ENCODE results near the gene PDE11A.

Gene PDE11A

DNA sequence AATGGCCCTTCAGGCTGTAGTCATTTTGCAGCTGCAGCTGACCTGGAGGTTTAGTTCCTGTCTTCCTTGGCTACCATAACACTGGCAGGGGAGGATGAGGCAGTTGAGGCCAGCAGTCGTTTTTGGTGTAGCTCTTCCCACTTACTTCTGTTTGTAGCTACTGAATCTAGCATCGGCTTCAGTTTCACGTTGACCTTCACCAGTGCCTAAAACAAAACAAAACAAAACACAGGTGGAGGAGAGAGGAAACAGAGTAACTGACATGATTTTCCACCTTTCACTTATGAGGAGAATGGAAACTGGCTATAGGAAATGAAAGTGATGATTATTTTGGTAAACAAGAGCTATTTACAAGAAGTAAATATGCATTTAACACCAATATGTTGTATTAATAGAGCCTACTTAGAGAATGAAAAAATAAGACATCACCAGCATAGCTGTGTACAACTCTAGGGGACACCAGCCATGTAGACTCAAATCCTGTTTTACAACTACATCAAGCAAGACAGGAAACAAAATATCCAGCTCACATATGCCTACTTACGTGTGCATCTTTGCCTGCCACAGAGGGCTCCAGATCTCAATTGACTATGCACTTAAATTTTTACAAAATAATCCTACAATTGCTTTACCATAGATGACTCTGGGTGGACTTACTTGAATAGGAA is 443.1 kb downstream of the PDE11A start:
- no peaks in the 10 kb centered on the region for H3K9me3 ChIP-seq (ENCODE audit: control insufficient read depth, low read length)
- no peaks in the 10 kb centered on the region for H3K36me3 ChIP-seq (ENCODE audit: control insufficient read depth, insufficient read depth, low read length)
- H3K4me1 ChIP-seq (ENCODE audit: control insufficient read depth, insufficient read depth, low read length, poor library complexity, severe bottlenecking), result no peaks in the 10 kb centered on the region
- 83% methylated on average over 2 of the region's 4 CpGs; no CpG with 5 or more reads in 1 of the 2 experiments for WGBS, 2 experiments (ENCODE audit: insufficient coverage in 2 of 2)
- H3K4me3 ChIP-seq (ENCODE audit: extremely low read depth, insufficient read depth, low read length, poor library complexity, severe bottlenecking), result no peak overlapping the region
- H3K27ac ChIP-seq (ENCODE audit: low read depth, low read length, severe bottlenecking), result no peak overlapping the region

DNA sequence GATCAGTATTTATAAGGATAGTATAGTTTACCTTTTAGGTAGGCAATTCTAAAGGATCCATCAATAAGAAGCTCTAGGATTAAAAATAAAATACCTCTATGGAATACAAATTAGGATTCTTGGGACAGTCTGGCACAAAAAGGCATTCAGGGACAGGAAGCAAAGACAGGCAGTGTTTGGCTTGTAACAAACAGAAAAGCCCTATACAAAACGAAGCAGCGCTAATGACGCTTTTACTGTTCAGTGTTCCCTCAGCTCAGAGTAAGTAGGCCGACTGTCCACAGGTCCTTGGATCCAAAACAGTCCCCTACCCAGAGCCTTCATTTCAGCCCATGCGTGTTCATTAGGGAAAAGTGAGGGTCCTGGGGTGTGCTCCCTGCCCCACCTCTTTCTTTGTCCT is 443.7 kb downstream of the PDE11A start:
- WGBS, 2 experiments (ENCODE audit: insufficient coverage in 2 of 2), result 87 to 89% methylated on average over 5 of the region's 5 CpGs
- Histone ChIP-seq H3K4me3 (ENCODE audit: extremely low read depth, insufficient read depth, low read length, poor library complexity, severe bottlenecking) (no peak overlapping the region), H3K27ac (ENCODE audit: low read depth, low read length, severe bottlenecking) (no peak overlapping the region), H3K9me3 (ENCODE audit: control insufficient read depth, low read length) (no peaks in the 10 kb centered on the region), H3K36me3 (ENCODE audit: control insufficient read depth, insufficient read depth, low read length) (no peaks in the 10 kb centered on the region), H3K4me1 (ENCODE audit: control insufficient read depth, insufficient read depth, low read length, poor library complexity, severe bottlenecking) (no peaks in the 10 kb centered on the region)

DNA sequence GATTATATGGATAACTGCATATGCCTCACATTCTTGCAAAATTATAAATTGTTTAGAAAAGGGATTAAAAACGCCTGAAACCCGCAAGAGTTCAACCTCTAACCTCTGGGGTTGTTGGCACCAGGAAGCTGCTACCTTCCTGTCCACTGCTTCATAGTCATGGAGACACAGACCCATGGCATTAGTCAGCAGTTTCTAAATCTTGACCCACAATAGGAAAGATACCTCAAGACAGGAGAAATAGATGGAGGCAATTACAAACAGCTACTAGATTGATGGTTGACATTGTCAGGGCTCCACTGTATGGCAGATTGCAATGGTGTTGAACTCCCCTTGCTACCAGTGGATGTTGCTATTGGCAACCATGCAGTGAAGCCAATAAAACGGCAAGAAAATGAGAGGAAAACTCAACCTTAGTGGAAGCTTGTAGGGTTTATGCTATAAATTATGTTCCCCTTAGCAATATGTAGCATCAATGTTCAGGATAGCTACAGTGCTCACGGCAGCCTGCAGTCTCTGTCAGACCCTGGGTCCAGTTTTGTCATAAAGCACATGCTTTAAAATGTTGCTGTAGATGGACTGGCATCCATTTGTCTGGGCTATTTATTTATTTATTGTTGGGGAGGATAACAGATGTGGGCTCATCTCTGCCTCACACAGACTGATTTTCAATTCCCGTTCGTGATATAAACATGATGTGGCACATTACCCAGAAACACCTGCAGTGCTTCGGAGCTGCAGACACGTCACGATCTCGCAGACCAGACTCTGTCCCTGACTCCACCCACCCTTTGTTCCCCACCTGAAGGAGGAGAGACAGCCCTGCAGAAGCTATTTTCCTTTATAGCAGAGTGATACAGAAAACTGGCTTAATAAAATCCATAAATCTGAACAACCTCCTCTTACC is 446.6 kb downstream of the PDE11A start:
- 82 to 94% methylated on average over 4 to 8 of the region's 10 CpGs for WGBS, 2 experiments (ENCODE audit: insufficient coverage in 2 of 2)
- Histone ChIP-seq H3K36me3 (ENCODE audit: control insufficient read depth, insufficient read depth, low read length) (no peaks in the 10 kb centered on the region), H3K27ac (ENCODE audit: low read depth, low read length, severe bottlenecking) (no peak overlapping the region), H3K4me1 (ENCODE audit: control insufficient read depth, insufficient read depth, low read length, poor library complexity, severe bottlenecking) (no peaks in the 10 kb centered on the region), H3K9me3 (ENCODE audit: control insufficient read depth, low read length) (no peaks in the 10 kb centered on the region), H3K4me3 (ENCODE audit: extremely low read depth, insufficient read depth, low read length, poor library complexity, severe bottlenecking) (no peak overlapping the region)

DNA sequence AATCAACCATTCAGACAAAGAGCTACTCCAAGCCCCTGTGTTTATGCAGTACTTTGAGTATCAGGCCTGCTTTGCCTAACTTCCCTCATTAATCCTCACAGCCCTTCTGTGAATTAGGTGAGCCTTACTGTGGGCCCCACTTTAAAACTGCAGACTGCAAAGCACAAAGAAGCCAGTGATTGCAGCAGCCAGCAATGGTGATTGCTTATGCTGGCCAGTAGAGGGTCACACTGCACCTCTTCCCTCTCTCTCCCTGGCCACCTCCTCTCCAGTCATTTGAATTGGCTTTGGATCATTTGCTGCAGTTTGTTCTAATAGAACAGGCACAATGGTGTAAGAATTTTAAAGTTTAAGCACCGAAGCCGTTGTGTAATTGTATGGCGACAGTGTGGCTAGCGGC is 450.1 kb downstream of the PDE11A start:
- WGBS, 2 experiments (ENCODE audit: insufficient coverage in 2 of 2), result 55 to 72% methylated on average over 4 of the region's 4 CpGs
- no peak overlapping the region for H3K4me3 ChIP-seq (ENCODE audit: extremely low read depth, insufficient read depth, low read length, poor library complexity, severe bottlenecking)
- no peaks in the 10 kb centered on the region for H3K4me1 ChIP-seq (ENCODE audit: control insufficient read depth, insufficient read depth, low read length, poor library complexity, severe bottlenecking)
- no peaks in the 10 kb centered on the region for H3K9me3 ChIP-seq (ENCODE audit: control insufficient read depth, low read length)
- no peaks in the 10 kb centered on the region for H3K36me3 ChIP-seq (ENCODE audit: control insufficient read depth, insufficient read depth, low read length)
- H3K27ac ChIP-seq (ENCODE audit: low read depth, low read length, severe bottlenecking), result no peak overlapping the region

DNA sequence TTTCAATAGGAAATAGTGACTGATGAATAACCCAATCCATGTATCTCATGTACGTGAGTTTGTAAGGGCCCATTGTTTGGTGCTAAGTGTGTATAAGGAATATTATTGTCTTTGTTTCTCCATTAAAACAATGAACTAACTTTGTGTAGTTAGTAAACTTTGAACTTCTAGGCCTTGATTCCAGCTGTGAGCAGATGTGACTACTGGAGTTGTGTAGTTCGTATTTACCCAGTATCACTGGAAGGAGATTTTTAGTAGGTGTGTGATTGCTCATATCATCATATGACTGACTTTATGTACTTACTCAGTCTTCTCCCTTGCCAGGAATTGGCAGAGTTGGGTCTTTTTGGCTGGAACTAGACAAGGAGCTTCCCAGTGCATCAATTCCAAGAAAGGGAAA is 452.6 kb downstream of the PDE11A start:
- Histone ChIP-seq H3K4me1 (ENCODE audit: control insufficient read depth, insufficient read depth, low read length, poor library complexity, severe bottlenecking) (no peaks in the 10 kb centered on the region), H3K9me3 (ENCODE audit: control insufficient read depth, low read length) (no peaks in the 10 kb centered on the region), H3K4me3 (ENCODE audit: extremely low read depth, insufficient read depth, low read length, poor library complexity, severe bottlenecking) (no peak overlapping the region), H3K36me3 (ENCODE audit: control insufficient read depth, insufficient read depth, low read length) (no peaks in the 10 kb centered on the region), H3K27ac (ENCODE audit: low read depth, low read length, severe bottlenecking) (no peak overlapping the region)
- no CpG with 5 or more reads among the region's 2 CpGs for WGBS, 2 experiments (ENCODE audit: insufficient coverage in 2 of 2)

DNA sequence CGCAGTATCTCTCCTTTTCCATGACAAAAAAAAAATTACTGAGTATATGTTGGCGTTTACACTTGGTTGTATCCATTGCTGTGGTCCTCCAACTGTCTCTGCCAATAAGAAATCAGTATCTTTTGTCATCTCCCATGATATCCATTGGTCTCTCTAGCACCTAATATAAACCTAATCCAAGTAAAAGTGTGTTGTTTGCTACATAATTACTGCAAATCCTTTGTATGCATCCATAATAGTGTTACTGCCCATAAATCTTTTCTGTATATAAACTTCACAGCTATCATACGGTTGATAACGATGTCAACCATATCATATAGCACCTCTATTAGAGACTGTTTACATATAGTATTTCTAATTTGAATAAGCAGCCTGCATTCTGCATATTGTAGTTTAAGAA is 453.1 kb downstream of the PDE11A start:
- H3K4me3 ChIP-seq (ENCODE audit: extremely low read depth, insufficient read depth, low read length, poor library complexity, severe bottlenecking), result peak overlapping the region; percentile 63
- H3K36me3 ChIP-seq (ENCODE audit: control insufficient read depth, insufficient read depth, low read length), result no peaks in the 10 kb centered on the region
- H3K9me3 ChIP-seq (ENCODE audit: control insufficient read depth, low read length), result no peaks in the 10 kb centered on the region
- WGBS, 2 experiments (ENCODE audit: insufficient coverage in 2 of 2), result 100% methylated on average over 1 of the region's 4 CpGs
- no peaks in the 10 kb centered on the region for H3K4me1 ChIP-seq (ENCODE audit: control insufficient read depth, insufficient read depth, low read length, poor library complexity, severe bottlenecking)
- H3K27ac ChIP-seq (ENCODE audit: low read depth, low read length, severe bottlenecking), result no peak overlapping the region

DNA sequence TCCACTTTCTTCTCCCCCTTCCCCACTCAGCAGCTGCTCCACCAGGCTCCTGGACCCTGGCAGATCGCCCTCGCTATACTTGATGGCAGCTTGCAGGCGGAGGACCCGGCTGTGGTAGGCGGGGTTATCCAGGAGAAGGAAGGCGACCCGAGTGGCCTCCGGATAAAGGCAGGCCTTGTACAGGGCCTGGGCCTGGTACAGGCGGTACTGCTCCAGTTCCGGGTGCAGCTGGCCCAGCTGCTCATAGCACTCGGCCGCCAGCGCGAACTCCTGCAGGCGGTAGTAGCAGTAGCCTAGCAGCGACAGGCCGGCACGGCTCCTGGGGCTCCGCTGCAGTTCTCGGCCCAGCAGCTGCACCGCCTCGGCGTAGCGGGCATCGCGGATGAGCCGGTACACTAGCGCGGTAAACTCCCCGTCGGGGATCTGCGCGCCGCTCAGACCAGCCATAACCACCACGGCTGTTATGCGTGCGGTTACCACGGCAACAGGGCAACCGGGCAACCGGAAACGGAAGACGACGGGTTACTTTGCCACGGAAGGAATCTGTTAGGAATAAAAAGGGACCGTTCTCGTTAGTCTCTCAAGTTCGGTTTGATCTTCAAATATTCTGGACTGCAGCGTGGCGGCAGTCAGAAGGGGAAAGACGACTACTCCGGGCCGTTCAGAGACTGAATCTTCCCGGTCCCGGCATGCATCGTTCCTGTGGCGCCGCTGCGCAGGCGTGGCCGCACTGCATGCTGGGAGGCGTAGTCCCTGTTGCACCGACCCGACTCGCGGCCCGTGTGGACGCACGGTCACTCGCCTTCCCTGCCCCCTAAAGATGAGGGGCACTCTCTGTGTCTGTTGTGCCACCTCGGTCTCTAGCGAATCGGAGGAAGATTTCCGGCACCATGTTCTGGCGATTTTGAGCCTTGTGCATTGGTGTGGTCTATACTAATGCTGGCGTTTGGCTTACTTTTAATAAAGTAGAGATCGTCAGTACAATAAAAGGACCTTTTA is 454.0 kb downstream of the PDE11A start:
- WGBS, 2 experiments (ENCODE audit: insufficient coverage in 2 of 2), result 0 to 3% methylated on average over 52 to 67 of the region's 76 CpGs
- H3K4me3 ChIP-seq (ENCODE audit: extremely low read depth, insufficient read depth, low read length, poor library complexity, severe bottlenecking), result peak overlapping the region; percentile 63
- peak overlapping the region; percentile 98 for H3K27ac ChIP-seq (ENCODE audit: low read depth, low read length, severe bottlenecking)
- H3K36me3 ChIP-seq (ENCODE audit: control insufficient read depth, insufficient read depth, low read length), result no peaks in the 10 kb centered on the region
- no peaks in the 10 kb centered on the region for H3K4me1 ChIP-seq (ENCODE audit: control insufficient read depth, insufficient read depth, low read length, poor library complexity, severe bottlenecking)
- H3K9me3 ChIP-seq (ENCODE audit: control insufficient read depth, low read length), result no peaks in the 10 kb centered on the region

DNA sequence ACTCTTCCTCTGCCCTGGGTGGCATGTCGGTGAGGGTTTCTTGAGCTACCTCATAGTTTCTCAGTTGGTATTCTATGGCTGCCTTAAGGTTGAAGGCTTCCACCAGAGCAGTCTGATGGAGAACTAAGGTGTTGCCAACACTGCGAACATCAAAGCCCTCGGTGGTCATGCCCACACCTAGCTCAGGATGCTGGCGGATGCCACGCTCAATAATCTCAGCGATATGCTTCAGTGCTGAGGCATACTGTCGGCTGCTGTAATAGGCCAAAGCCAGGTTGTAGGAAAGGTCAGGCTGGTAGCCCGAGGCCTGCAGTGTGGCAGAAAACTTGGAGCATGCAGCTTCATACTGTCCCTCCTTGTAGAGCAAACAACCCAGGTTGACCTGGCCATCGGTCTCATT is 454.7 kb downstream of the PDE11A start:
- peak overlapping the region; percentile 98 for H3K27ac ChIP-seq (ENCODE audit: low read depth, low read length, severe bottlenecking)
- no peaks in the 10 kb centered on the region for H3K36me3 ChIP-seq (ENCODE audit: control insufficient read depth, insufficient read depth, low read length)
- 84 to 93% methylated on average over 9 of the region's 9 CpGs for WGBS, 2 experiments (ENCODE audit: insufficient coverage in 2 of 2)
- no peaks in the 10 kb centered on the region for H3K4me1 ChIP-seq (ENCODE audit: control insufficient read depth, insufficient read depth, low read length, poor library complexity, severe bottlenecking)
- H3K9me3 ChIP-seq (ENCODE audit: control insufficient read depth, low read length), result no peaks in the 10 kb centered on the region
- H3K4me3 ChIP-seq (ENCODE audit: extremely low read depth, insufficient read depth, low read length, poor library complexity, severe bottlenecking), result peak overlapping the region; percentile 63

DNA sequence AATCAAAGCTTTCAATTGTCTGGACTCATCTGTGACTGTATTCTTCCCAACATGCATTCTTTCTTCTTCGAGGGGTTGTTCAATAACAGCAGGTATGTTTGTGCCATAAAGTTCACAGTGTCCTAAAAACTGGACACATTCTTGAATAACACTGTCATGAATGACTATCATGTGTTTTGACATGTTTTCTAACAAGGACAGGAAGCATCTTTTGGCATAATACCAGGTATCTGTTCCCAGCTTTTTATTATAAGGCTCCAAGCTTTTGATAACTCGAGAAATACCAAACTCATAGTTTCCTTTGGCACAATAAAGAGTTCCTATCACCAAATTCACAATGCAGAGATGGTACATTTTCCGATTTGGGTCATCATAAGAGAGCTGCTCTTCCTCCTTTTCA is 455.8 kb downstream of the PDE11A start:
- Histone ChIP-seq H3K27ac (ENCODE audit: low read depth, low read length, severe bottlenecking) (no peak overlapping the region), H3K36me3 (ENCODE audit: control insufficient read depth, insufficient read depth, low read length) (no peaks in the 10 kb centered on the region), H3K9me3 (ENCODE audit: control insufficient read depth, low read length) (no peaks in the 10 kb centered on the region), H3K4me3 (ENCODE audit: extremely low read depth, insufficient read depth, low read length, poor library complexity, severe bottlenecking) (no peak overlapping the region), H3K4me1 (ENCODE audit: control insufficient read depth, insufficient read depth, low read length, poor library complexity, severe bottlenecking) (no peaks in the 10 kb centered on the region)
- 100% methylated on average over 1 to 2 of the region's 3 CpGs for WGBS, 2 experiments (ENCODE audit: insufficient coverage in 2 of 2)

DNA sequence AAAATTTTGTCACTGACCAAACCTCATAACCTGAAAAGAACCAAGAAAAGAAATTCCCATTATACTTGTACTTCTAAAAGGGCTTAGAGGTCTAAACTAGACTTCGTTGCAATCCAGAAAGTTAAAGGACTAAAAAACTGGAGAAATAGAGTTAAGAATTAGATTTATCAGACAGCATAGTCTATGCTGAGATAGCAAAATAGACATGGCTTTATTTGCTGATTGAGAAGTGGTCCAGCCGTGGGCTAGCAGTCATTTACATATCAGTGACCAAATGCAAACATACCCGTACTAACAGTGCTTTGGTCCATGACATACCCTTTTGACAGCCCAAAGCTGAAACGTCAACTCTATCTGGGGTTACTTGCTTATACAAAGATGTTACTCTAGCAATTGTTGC is 456.5 kb downstream of the PDE11A start:
- Histone ChIP-seq H3K36me3 (ENCODE audit: control insufficient read depth, insufficient read depth, low read length) (no peaks in the 10 kb centered on the region), H3K4me3 (ENCODE audit: extremely low read depth, insufficient read depth, low read length, poor library complexity, severe bottlenecking) (no peak overlapping the region)
- 78% methylated on average over 2 of the region's 4 CpGs; no CpG with 5 or more reads in 1 of the 2 experiments for WGBS, 2 experiments (ENCODE audit: insufficient coverage in 2 of 2)

More for the DNA sequence above, 456.5 kb downstream of the PDE11A start:
- Histone ChIP-seq H3K4me1 (ENCODE audit: control insufficient read depth, insufficient read depth, low read length, poor library complexity, severe bottlenecking) (no peaks in the 10 kb centered on the region), H3K9me3 (ENCODE audit: control insufficient read depth, low read length) (no peaks in the 10 kb centered on the region), H3K27ac (ENCODE audit: low read depth, low read length, severe bottlenecking) (no peak overlapping the region)

Measured in mesodermal cell (in vitro differentiated cells).